NCI-H2196 (cell line): ENCODE results near the gene OTOGL.
"Not testable (repeated sequence)": the region's sequence is repeated elsewhere in the genome, so short reads cannot be mapped to it uniquely, and the experiment has no call there.

Experiments
- DNase-seq: peaks from one replicate; lab custom pipeline; 2025; ENCODE audit not compliant: unreplicated experiment; lab: John Stamatoyannopoulos, UW

The OTOGL gene

GRCh38 chr12:80120994-80121393, 21.7 kb downstream of the OTOGL start:
- no peak for DNase-seq

GRCh38 chr12:80121661-80122060, 22.3 kb downstream of the OTOGL start:
- DNase-seq: no peak

GRCh38 chr12:80129895-80130530, 30.7 kb downstream of the OTOGL start:
- no peak for DNase-seq

DNA sequence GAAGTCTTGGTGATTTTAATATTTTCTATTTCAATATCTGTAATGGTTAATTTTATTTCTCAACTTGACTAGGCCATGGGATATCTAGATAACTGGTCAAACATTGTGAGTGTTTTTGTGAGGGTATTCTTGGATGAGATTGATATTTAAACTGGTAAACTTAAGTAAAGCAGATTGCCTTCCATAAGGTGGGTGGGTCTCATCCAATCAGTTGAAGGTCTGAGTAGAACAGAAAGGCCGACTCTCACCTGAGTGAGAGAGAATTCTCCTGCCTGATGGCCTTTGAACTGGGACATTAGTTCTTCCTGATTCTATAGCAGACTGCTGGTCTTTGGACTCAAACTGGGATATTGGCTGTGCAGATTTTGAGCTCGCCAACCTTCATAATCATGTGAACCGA, 36.3 kb downstream of the OTOGL start:
- DNase-seq: no peak

DNA sequence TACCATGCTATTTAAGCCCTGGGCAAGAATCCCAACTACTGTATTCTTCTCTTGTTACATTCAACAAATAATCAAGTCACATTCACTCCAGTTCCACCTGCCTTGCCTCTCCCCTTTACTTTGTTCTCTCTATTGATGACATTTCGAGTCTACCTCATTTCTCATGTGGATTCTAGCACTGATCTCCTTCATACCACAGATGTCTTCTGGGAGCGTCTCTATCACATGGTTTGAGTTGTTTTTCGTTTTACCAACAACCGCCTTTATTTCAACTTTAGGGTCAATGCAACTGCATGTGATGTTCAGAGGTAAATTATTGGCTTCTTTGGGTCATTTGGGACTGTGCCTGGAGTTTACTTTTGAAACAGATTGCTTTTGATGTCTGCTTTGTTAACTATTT, 40.7 kb downstream of the OTOGL start:
- no peak for DNase-seq

- no peak for DNase-seq
These were observed 43.3 kb downstream of the OTOGL start for GRCh38 chr12:80142640-80143039.

GRCh38 chr12:80143537-80143936, 44.2 kb downstream of the OTOGL start:
- no peak for DNase-seq

DNA sequence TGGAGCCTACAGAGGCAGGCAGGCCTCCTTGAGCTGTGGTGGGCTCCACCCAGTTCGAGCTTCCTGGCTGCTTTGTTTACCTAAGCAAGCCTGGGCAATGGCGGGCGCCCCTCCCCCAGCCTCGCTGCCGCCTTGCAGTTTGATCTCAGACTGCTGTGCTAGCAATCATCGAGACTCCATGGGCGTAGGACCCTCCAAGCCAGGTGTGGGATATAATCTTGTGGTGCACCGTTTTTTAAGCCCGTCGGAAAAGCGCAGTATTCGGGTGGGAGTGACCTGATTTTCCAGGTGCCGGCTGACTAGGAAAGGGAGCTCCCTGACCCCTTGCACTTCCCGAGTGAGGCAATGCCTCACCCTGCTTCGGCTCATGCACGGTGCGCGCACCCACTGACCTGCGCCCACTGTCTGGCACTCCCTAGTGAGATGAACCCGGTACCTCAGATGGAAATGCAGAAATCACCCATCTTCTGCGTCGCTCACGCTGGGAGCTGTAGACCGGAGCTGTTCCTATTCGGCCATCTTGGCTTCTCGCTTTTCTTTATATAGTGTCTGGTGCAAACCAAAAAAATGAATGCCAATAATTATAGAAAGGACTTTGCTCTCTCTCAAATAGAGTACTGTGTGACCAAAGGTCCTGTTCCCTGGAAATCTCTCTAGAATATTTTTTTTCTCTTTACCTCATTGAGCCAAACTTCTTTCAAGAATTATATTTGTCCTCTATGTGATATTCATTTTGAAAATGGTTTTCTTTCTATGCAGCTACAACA, 50.4 kb downstream of the OTOGL start:
- not testable (repeated sequence) for DNase-seq

GRCh38 chr12:80151131-80151530, 51.8 kb downstream of the OTOGL start:
- DNase-seq: no peak

- DNase-seq: no peak
These were observed 54.9 kb downstream of the OTOGL start for GRCh38 chr12:80154261-80154660.

GRCh38 chr12:80156306-80156705, 57.0 kb downstream of the OTOGL start:
- no peak for DNase-seq

DNA sequence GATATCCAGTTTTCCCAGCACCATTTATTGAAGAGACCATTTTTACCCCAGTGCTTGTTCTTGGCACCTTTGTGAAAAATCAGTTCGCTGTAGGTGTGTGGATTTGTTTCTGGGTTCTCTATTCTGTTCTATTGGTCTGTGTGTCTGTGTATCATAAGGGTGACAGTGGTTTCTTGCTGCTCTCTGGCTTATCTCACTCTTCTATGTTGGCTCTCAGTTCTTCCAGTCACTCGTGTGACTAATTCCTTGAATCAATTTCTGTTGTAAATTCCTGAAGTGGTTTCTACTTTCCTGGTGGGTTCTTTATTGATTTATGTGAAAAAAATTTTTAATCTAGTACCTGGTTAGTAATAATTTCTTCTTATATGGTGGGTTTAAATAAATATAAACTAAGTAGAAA, 58.3 kb downstream of the OTOGL start:
- DNase-seq: no peak

DNA sequence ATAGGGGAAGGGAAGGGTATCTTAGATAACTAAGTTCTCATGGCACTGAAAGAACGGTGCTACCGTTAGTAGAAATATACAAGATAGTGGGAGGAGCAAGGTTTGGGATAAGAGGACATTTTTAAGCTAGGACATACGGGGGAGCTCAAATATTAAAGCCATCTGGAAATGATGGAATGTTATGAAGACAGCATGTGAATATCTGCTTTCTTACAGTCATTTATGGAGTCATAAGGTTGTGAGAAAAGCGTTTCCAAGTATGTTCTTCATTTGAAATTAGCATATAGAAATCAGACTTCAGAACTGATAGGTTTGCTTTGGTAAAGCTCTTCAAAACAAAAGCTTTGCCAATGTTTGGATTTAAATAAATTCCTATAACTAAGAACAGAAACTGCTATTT, 62.3 kb downstream of the OTOGL start:
- no peak for DNase-seq

- no peak for DNase-seq
These were observed 62.8 kb downstream of the OTOGL start for GRCh38 chr12:80162177-80162576.

DNA sequence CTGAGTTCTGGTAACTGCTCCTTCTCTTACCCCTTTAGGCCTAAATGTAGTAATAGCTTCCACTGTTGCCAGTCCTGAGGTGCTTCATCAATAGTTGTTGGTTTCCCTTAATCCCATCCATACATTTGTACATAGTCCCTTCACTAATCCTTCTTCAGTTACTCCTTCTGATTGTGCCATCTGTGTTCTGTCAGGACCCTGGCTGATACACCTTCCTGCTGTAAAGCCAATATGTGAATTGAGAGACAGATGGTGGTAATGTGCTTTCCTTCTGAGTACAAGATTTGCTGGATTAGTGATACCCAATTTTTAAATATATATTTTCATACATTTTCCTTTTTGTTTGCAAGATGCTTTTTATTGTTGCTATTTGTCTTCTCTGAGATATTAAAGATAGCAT, 66.4 kb downstream of the OTOGL start:
- no peak for DNase-seq

GRCh38 chr12:80166751-80167150, 67.4 kb downstream of the OTOGL start:
- DNase-seq: no peak

DNA sequence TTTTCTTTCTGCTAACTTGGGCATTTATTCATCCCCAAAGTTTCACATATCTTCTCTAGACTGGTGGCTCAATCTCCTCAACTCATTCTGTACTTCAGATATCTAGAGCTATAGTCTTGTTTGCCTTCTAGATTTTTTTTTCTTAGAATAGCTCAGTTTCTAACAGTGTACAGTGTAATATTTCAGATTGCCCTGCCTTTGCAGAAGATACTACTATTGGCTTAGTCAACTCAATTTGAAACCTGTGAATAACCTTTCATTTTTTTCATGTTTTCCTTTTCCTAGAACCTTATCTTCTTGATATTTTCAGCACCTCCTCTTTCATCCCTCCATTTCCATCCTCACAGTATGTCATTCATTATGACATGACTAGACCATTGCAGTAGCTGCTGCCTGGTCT, 69.6 kb downstream of the OTOGL start:
- no peak for DNase-seq

- no peak for DNase-seq
These were observed 71.6 kb downstream of the OTOGL start for GRCh38 chr12:80170915-80171314.

DNA sequence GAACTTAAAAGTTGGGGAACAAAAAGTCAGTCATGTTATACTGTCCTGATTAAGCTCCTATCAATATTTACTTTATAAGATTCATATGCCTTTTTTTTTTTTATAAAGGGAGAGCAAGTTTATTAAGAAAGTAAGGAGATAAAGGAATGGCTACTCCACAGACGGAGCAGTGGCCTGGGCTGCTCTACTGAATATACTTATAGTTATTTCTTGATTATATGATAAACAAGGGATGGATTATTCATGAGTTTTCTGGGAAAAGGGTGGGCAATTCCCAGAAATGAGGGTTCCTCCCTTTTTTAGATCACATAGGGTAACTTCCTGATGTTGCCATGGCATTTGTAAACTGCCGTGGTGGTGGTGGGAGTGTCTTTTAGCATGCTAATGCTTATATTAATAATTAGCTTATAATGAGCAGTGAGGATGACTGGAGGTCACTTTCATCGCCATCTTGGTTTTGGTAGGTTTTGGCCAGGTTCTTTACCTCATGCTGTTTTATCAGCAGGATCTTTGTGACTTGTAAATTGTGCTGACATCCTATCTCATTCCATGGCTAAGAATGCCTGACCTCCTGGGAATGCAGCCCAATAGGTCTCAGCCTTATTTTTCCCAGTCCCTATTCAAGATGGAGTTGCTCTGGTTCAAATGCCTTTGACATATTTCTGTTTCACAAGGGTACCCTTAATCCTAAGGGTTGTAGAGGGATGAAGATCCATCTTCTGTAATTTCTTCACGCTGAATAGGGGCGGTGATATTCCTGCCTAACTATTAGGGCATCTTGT, 73.9 kb downstream of the OTOGL start:
- DNase-seq: no peak

DNA sequence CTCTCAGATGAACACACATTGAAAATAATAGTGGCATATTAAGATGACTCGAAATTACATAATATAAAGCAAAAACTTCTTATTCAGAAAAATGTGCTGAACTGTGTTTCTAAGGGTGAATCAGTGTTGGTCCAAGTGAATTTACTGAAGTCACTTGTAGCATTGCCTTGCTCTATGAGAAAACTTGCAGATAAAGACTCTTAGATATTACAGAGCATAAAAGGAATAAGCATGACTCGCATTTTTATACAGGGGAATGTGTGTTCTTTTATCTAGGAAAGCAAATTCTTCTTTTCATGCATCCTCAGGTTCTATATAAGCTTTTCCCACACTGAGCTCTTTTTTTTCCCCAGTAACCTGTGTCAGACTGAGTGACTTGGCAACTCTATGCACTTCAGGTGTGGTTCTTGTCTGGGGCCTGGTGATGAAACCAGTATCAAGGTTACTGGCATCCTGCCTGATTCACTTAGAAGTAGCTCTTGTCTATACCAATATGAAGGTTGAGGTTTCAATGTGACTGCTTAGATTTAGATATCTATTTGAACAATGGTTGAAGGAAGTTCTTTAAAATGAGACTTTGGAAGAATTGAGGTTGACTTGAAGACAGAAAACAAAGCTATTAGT, 76.1 kb downstream of the OTOGL start:
- no peak for DNase-seq

GRCh38 chr12:80176706-80177105, 77.4 kb downstream of the OTOGL start:
- no peak for DNase-seq

- no peak for DNase-seq
These were observed 79.5 kb downstream of the OTOGL start for GRCh38 chr12:80178846-80179245.
